H1 (cell line): ENCODE measurements around the gene TMEM243. TPM values are rescaled to one million over a fixed set of nuclear protein-coding genes. Genes with fewer than 3 reads are reported as not detected.

Experiments
- CTCF ChIA-PET: fragments of 300-600 bp; sonication (Branson Sonifier 250); formaldehyde crosslinking; loops from one replicate; lab custom pipeline; 2021; ENCODE audit not compliant: partially characterized antibody; lab: Charles Lee
- POLR2A ChIA-PET: fragments of 300-600 bp; sonication (Branson Sonifier 250); formaldehyde crosslinking; loops from one replicate; lab custom pipeline; 2021; ENCODE audit warnings: inconsistent platforms; ENCODE audit not compliant: partially characterized antibody; lab: Charles Lee
- DNase-seq, 2 experiments: peaks; one replicate each; pipeline versions ENCODE4 v3.0.0 to v3.0.0-alpha.2; 2010 to 2022; ENCODE audit warnings: low spot score in 2 of 2, low read depth in 1 of 2, mixed read lengths in 1 of 2
- FAIRE-seq: peaks from 2 replicates; lab custom pipeline; 2011; peaks lifted over from hg19 to GRCh38; lab: Jason Lieb, UNC
- H2AFZ ChIP-seq: 2 replicates; pipeline ENCODE4 v1.8.1; 2012; ENCODE audit warnings: low read length, inconsistent platforms
- H2AK5ac ChIP-seq: 2 replicates; pipeline ENCODE4 v1.6.1; 2013; ENCODE audit warnings: low read depth, low read length
- H2BK120ac ChIP-seq: replicated peaks from 2 replicates; pipeline ENCODE3; 2013; ENCODE audit warnings: low read depth, low read length, inconsistent platforms
- H2BK12ac ChIP-seq: 2 replicates; pipeline ENCODE4 v1.6.1; 2013; ENCODE audit warnings: low read depth, low read length
- H2BK15ac ChIP-seq: 2 replicates; pipeline ENCODE4 v1.6.1; 2013; ENCODE audit warnings: low read length
- H2BK20ac ChIP-seq: 2 replicates; pipeline ENCODE4 v1.6.1; 2013; ENCODE audit warnings: low read length
- H2BK5ac ChIP-seq: 2 replicates; pipeline ENCODE4 v1.6.1; 2013; ENCODE audit warnings: low read depth, low read length
- H3K14ac ChIP-seq: 2 replicates; pipeline ENCODE4 v1.6.1; 2013; ENCODE audit warnings: inconsistent platforms; ENCODE audit not compliant: insufficient read length
- H3K18ac ChIP-seq: 2 replicates; pipeline ENCODE4 v1.6.1; 2013; ENCODE audit warnings: low read length; ENCODE audit errors: extremely low read depth
- H3K23ac ChIP-seq: 2 replicates; pipeline ENCODE4 v1.6.1; 2013; ENCODE audit warnings: inconsistent platforms; ENCODE audit not compliant: insufficient read length
- H3K23me2 ChIP-seq: 2 replicates; pipeline ENCODE4 v1.6.1; 2013; ENCODE audit warnings: low read depth, low read length
- H3K27ac ChIP-seq: 2 replicates; pipeline ENCODE4 v1.6.1; 2011; ENCODE audit warnings: low read depth, low read length, inconsistent platforms
- H3K27me3 ChIP-seq, 4 experiments: replicated peaks in 1 of 4; 1 replicate in 1 of 4; 2 replicates in 3 of 4; pipeline versions ENCODE4 v1.6.1 to v1.8.1; 2011 to 2013; ENCODE audit warnings: low read length in 3 of 4, mild to moderate bottlenecking in 3 of 4, inconsistent platforms in 2 of 4, mixed read lengths in 2 of 4, moderate library complexity in 1 of 4; ENCODE audit not compliant: control insufficient read depth in 3 of 4, insufficient read depth in 3 of 4; ENCODE audit errors: extremely low read depth in 1 of 4
- H3K36me3 ChIP-seq, 4 experiments: 2 replicates each; pipeline versions ENCODE4 v1.6.1 to v1.8.1; 2011 to 2013; ENCODE audit warnings: mild to moderate bottlenecking in 4 of 4, low read length in 3 of 4, moderate library complexity in 2 of 4, control low read depth in 1 of 4, inconsistent platforms in 1 of 4; ENCODE audit not compliant: insufficient read depth in 4 of 4, control insufficient read depth in 2 of 4
- H3K4ac ChIP-seq: replicated peaks from 2 replicates; pipeline ENCODE3; 2013; ENCODE audit warnings: low read length, low read depth, mixed read lengths, inconsistent platforms; ENCODE audit not compliant: insufficient read length
- H3K4me1 ChIP-seq, 4 experiments: replicated peaks in 1 of 4; 1 replicate in 1 of 4; 2 replicates in 3 of 4; pipeline versions ENCODE4 v1.6.1 to v1.8.1; 2011 to 2013; ENCODE audit warnings: low read length in 3 of 4, inconsistent platforms in 2 of 4, mixed read lengths in 1 of 4; ENCODE audit not compliant: insufficient read depth in 4 of 4, control insufficient read depth in 3 of 4
- H3K4me2 ChIP-seq, 2 experiments: 2 replicates each; pipeline versions ENCODE4 v1.6.1 to v1.8.1; 2011 to 2013; ENCODE audit warnings: low read depth in 2 of 2, low read length in 2 of 2, control low read depth in 1 of 2, inconsistent platforms in 1 of 2, mild to moderate bottlenecking in 1 of 2; ENCODE audit not compliant: insufficient read depth in 1 of 2
- H3K4me3 ChIP-seq, 4 experiments: fragments of 200-600, 300-600 bp in 1 of 4; sonication (generic), shearing (Covaris generic), sonication (Bioruptor Twin) in 1 of 4; 2 replicates each; pipeline versions ENCODE4 v1.5.1 to v1.8.1; 2011 to 2016; ENCODE audit warnings: low read length in 4 of 4, low read depth in 3 of 4, control low read depth in 2 of 4, inconsistent platforms in 2 of 4, mild to moderate bottlenecking in 2 of 4, mixed read lengths in 1 of 4, moderate library complexity in 1 of 4; ENCODE audit not compliant: insufficient read depth in 2 of 4; ENCODE audit errors: extremely low read depth in 1 of 4
- H3K56ac ChIP-seq: replicated peaks from 2 replicates; pipeline ENCODE3; 2013; ENCODE audit warnings: low read depth, mild to moderate bottlenecking, mixed read lengths, low read length, inconsistent platforms; ENCODE audit not compliant: insufficient read length
- H3K79me1 ChIP-seq: 2 replicates; pipeline ENCODE4 v1.6.1; 2013; ENCODE audit warnings: low read depth, low read length, control low read depth
- H3K79me2 ChIP-seq, 2 experiments: 2 replicates each; pipeline versions ENCODE4 v1.6.1 to v1.8.1; 2012 to 2013; ENCODE audit warnings: low read length in 2 of 2, mild to moderate bottlenecking in 2 of 2, inconsistent platforms in 1 of 2; ENCODE audit not compliant: insufficient read depth in 2 of 2, control insufficient read depth in 1 of 2
- H3K9ac ChIP-seq, 4 experiments: replicated peaks in 1 of 4; 1 replicate in 1 of 4; 2 replicates in 3 of 4; pipeline versions ENCODE4 v1.6.1 to v1.8.1; 2011 to 2013; ENCODE audit warnings: low read depth in 3 of 4, low read length in 3 of 4, control low read depth in 2 of 4, mild to moderate bottlenecking in 2 of 4, moderate library complexity in 2 of 4, inconsistent platforms in 1 of 4; ENCODE audit errors: extremely low read depth in 1 of 4
- H3K9me3 ChIP-seq, 2 experiments: 2 replicates each; pipeline versions ENCODE4 v1.6.1 to v1.8.1; 2012 to 2013; ENCODE audit warnings: mild to moderate bottlenecking in 2 of 2, moderate library complexity in 2 of 2, control low read depth in 1 of 2, inconsistent platforms in 1 of 2, low read depth in 1 of 2, low read length in 1 of 2, mixed read lengths in 1 of 2; ENCODE audit not compliant: insufficient read depth in 2 of 2
- H4K20me1 ChIP-seq, 2 experiments: replicated peaks in 1 of 2; 2 replicates each; pipeline versions ENCODE3 to v1.8.1; 2011 to 2013; ENCODE audit warnings: inconsistent platforms in 2 of 2, low read length in 2 of 2, mild to moderate bottlenecking in 1 of 2; ENCODE audit not compliant: insufficient read depth in 2 of 2, control insufficient read depth in 1 of 2
- H4K5ac ChIP-seq: 2 replicates; pipeline ENCODE4 v1.6.1; 2013; ENCODE audit warnings: low read length, low read depth, mixed read lengths, inconsistent platforms; ENCODE audit not compliant: insufficient read length
- H4K8ac ChIP-seq: 2 replicates; pipeline ENCODE4 v1.8.0; 2013; ENCODE audit warnings: mild to moderate bottlenecking, moderate library complexity, low read length, inconsistent platforms; ENCODE audit not compliant: insufficient read depth; ENCODE audit errors: extremely low read depth
- H4K91ac ChIP-seq: replicated peaks from 2 replicates; pipeline ENCODE3; 2013; ENCODE audit warnings: low read length, mixed read lengths, inconsistent platforms; ENCODE audit not compliant: insufficient read length
- JUN ChIP-seq: IDR thresholded peaks from 2 replicates; pipeline ENCODE4 v1.6.1; 2011; ENCODE audit warnings: low read depth, mild to moderate bottlenecking, improper control_type of control experiment, low read length
- NANOG ChIP-seq: IDR thresholded peaks from 2 replicates; pipeline ENCODE4 v1.6.1; 2011; ENCODE audit warnings: low read length, low read depth, mild to moderate bottlenecking, inconsistent platforms; ENCODE audit not compliant: insufficient read depth, poor library complexity, severe bottlenecking
- POLR2AphosphoS5 ChIP-seq: IDR thresholded peaks from 2 replicates; pipeline ENCODE4 v1.6.1; 2011; ENCODE audit warnings: low read depth, low read length
- WGBS, 2 experiments: shearing (Covaris generic) in 1 of 2; methylation state at CpG; one replicate each; pipeline versions ENCODE4 v1.1.6 to v1.1.7; 2013 to 2015; ENCODE audit warnings: low lambda C conversion rate in 2 of 2, mixed read lengths in 2 of 2, inconsistent platforms in 1 of 2, low coverage in 1 of 2, missing lambda C conversion rate in 1 of 2; ENCODE audit not compliant: insufficient replicate concordance in 2 of 2, insufficient coverage in 1 of 2, insufficient read length in 1 of 2; ENCODE audit errors: extremely low coverage in 1 of 2, missing lambda C conversion rate in 1 of 2; 5-methylcytosine and 5-hydroxymethylcytosine counted together
- polyA plus RNA-seq, 7 experiments: library from polyadenylated mRNA; depleted of rRNA in 3 of 7; stranded (reverse) in 5 of 7; unstranded in 2 of 7; fragments of >200 nt in 5 of 7; fragments of 200-250 nt in 2 of 7; gene quantifications; 1 replicate in 5 of 7; 2 replicates in 1 of 7; 4 replicates in 1 of 7; pipeline versions ENCODE4 v1.2.1 to v1.2.3, GENCODE V29; 2011 to 2013; ENCODE audit warnings: missing spikeins in 2 of 7, mixed read lengths in 2 of 7
- total RNA-seq: library from RNA; stranded (reverse); fragmentation: NEBNext Ultra II Directional; extraction: Animal tissue kit (Norgen Biotek cat#: 25700); gene quantifications from 2 replicates; pipeline ENCODE4 v1.2.1, GENCODE V29; 2021

Gene TMEM243
- total and polyA plus RNA-seq, 2 of the 8 experiments (the other 6 are each of a cell fraction or from before 2014, with no cell fraction given) = 23.7 to 27.6 TPM

- no peaks in the 10 kb centered on the region for H3K27me3 ChIP-seq
- no peak overlapping the region for H2BK120ac ChIP-seq
- ChIA-PET CTCF (interaction anchor here (0.7 kb wide), 1 partner anchor 198 kb away, joined by 3 read pairs; no protein-coding TSS in a partner anchor), POLR2A (interaction anchor here (0.7 to 2.7 kb wide), 3 partner anchors 10 to 152 kb away, joined by 3 to 19 read pairs (median 3); partner anchors contain the start of gene TMEM243)
- H3K56ac ChIP-seq = no peak overlapping the region
- H3K79me1 ChIP-seq = peaks cover 10% of the 10 kb centered on the region; the same call in 1 of the 2 replicates
- no peak overlapping the region for H4K5ac ChIP-seq
- TF ChIP-seq NANOG (no peak), JUN (no peak), POLR2AphosphoS5 (no peak)
- H4K8ac ChIP-seq = no peak overlapping the region
- H3K23ac ChIP-seq = no peak overlapping the region
- no peak overlapping the region for H3K4ac ChIP-seq
- no peak overlapping the region for H3K27ac ChIP-seq
- H3K9ac ChIP-seq = no peak overlapping the region
- WGBS, 2 experiments = 92% methylated on average over 17 of the region's 18 CpGs; no CpG with 5 or more reads in 1 of the 2 experiments
- FAIRE-seq (no peak), DNase-seq (no peak)
- no peak overlapping the region for H3K18ac ChIP-seq
- no peak overlapping the region for H2BK15ac ChIP-seq
- H3K14ac ChIP-seq = no peak overlapping the region
- H3K4me2 ChIP-seq = no peak overlapping the region
- H3K4me1 ChIP-seq = peaks cover 0 to 3% (median 0%) of the 10 kb centered on the region in 4 experiments; a peak in 1 of 7 replicates
- H2AK5ac ChIP-seq = no peak overlapping the region; the same call in 1 of the 2 replicates
- H3K36me3 ChIP-seq = peaks cover 0 to 20% (median 7%) of the 10 kb centered on the region in 4 experiments; a peak in 5 of 8 replicates
- H3K23me2 ChIP-seq = no peaks in the 10 kb centered on the region; the same call in 1 of the 2 replicates
- H2BK20ac ChIP-seq = no peak overlapping the region
- H3K79me2 ChIP-seq = peaks cover 3 to 56% of the 10 kb centered on the region in 2 experiments; a peak in 2 of 4 replicates
- H4K91ac ChIP-seq = no peak overlapping the region
- H3K4me3 ChIP-seq = no peak overlapping the region
- H3K9me3 ChIP-seq = peaks cover 18 to 26% of the 10 kb centered on the region in 2 experiments
- no peak overlapping the region for H2AFZ ChIP-seq
- no peak overlapping the region for H2BK5ac ChIP-seq
- peaks cover 2 to 3% of the 10 kb centered on the region in 2 experiments for H4K20me1 ChIP-seq
- no peak overlapping the region for H2BK12ac ChIP-seq
Observed at GRCh38 chr7:87209295-87209924, 10.1 kb downstream of the TMEM243 start.
